HL-60 (cell line): Measurements from ENCODE around the gene MGME1.

Source experiments
- DNase-seq, 2 experiments: peaks; one replicate each; pipeline ENCODE4 v3.0.0-alpha.2; 2010 to 2020; ENCODE audit warnings: low read depth in 1 of 2, low spot score in 1 of 2
- H3K27ac ChIP-seq: fragments of 250-450 bp; sonication (Bioruptor Pico); replicated peaks from 2 replicates; pipeline ENCODE4 v1.5.1; 2020; ENCODE audit warnings: mild to moderate bottlenecking, moderate library complexity
- H3K27me3 ChIP-seq: fragments of 250-450 bp; sonication (Bioruptor Pico); 2 replicates; pipeline ENCODE4 v1.5.1; 2021; ENCODE audit warnings: mild to moderate bottlenecking, moderate library complexity; ENCODE audit not compliant: insufficient read depth, poor library complexity, severe bottlenecking
- H3K4me3 ChIP-seq: replicated peaks from 2 replicates; pipeline ENCODE4 v1.5.1; 2011; ENCODE audit warnings: mild to moderate bottlenecking, control low read depth, low read length; ENCODE audit not compliant: insufficient read depth
- GABPA ChIP-seq: IDR thresholded peaks from 2 replicates; pipeline ENCODE4 v1.6.1; 2012; ENCODE audit warnings: low read depth
- POLR2AphosphoS5 ChIP-seq: IDR thresholded peaks from 2 replicates; pipeline ENCODE4 v1.6.1; 2012; ENCODE audit warnings: low read depth
- SPI1 ChIP-seq: IDR thresholded peaks from 2 replicates; pipeline ENCODE4 v1.6.1; 2012; ENCODE audit warnings: low read depth, mild to moderate bottlenecking, borderline replicate concordance
- TF ChIP-seq, protein P1 (sequence below): IDR thresholded peaks from one replicate; pipeline ENCODE4 v1.5.1; 2011; ENCODE audit warnings: low read length, control low read depth, inconsistent platforms; ENCODE audit not compliant: insufficient read depth
- TF ChIP-seq, protein P2 (sequence below): IDR thresholded peaks from 2 replicates; pipeline ENCODE4 v1.6.1; 2012; ENCODE audit warnings: low read depth; ENCODE audit not compliant: insufficient replicate concordance

Gene MGME1

DNA sequence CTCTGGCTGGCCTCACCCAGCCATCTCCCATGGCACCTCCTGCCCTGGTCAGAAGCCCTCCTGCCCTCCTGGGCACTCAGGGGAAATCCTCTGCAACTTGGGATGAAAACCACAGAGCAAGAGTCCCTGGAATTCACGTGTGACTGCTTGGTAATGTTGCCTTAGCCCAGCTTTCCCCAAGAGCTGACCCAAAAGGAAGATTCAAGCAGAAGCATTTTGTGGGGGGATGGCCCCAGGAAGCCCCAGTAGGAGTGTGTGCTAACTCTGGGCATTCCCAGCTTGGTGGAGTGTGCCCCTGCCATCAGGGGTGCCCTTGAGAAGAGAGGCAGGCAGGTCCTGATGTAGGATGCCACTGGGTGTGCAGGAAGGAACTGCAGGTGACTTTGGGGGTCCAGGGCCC lies 35.7 kb upstream of the MGME1 start:
- H3K4me3 ChIP-seq: no peak overlapping the region
- H3K27me3 ChIP-seq: no peaks in the 10 kb centered on the region
- TF ChIP-seq POLR2AphosphoS5 (no peak), SPI1 (no peak), GABPA (no peak)
- TF ChIP-seq, protein P1, sequence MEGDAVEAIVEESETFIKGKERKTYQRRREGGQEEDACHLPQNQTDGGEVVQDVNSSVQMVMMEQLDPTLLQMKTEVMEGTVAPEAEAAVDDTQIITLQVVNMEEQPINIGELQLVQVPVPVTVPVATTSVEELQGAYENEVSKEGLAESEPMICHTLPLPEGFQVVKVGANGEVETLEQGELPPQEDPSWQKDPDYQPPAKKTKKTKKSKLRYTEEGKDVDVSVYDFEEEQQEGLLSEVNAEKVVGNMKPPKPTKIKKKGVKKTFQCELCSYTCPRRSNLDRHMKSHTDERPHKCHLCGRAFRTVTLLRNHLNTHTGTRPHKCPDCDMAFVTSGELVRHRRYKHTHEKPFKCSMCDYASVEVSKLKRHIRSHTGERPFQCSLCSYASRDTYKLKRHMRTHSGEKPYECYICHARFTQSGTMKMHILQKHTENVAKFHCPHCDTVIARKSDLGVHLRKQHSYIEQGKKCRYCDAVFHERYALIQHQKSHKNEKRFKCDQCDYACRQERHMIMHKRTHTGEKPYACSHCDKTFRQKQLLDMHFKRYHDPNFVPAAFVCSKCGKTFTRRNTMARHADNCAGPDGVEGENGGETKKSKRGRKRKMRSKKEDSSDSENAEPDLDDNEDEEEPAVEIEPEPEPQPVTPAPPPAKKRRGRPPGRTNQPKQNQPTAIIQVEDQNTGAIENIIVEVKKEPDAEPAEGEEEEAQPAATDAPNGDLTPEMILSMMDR: no peak
- TF ChIP-seq, protein P2, sequence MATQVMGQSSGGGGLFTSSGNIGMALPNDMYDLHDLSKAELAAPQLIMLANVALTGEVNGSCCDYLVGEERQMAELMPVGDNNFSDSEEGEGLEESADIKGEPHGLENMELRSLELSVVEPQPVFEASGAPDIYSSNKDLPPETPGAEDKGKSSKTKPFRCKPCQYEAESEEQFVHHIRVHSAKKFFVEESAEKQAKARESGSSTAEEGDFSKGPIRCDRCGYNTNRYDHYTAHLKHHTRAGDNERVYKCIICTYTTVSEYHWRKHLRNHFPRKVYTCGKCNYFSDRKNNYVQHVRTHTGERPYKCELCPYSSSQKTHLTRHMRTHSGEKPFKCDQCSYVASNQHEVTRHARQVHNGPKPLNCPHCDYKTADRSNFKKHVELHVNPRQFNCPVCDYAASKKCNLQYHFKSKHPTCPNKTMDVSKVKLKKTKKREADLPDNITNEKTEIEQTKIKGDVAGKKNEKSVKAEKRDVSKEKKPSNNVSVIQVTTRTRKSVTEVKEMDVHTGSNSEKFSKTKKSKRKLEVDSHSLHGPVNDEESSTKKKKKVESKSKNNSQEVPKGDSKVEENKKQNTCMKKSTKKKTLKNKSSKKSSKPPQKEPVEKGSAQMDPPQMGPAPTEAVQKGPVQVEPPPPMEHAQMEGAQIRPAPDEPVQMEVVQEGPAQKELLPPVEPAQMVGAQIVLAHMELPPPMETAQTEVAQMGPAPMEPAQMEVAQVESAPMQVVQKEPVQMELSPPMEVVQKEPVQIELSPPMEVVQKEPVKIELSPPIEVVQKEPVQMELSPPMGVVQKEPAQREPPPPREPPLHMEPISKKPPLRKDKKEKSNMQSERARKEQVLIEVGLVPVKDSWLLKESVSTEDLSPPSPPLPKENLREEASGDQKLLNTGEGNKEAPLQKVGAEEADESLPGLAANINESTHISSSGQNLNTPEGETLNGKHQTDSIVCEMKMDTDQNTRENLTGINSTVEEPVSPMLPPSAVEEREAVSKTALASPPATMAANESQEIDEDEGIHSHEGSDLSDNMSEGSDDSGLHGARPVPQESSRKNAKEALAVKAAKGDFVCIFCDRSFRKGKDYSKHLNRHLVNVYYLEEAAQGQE: no peak
- no peak for DNase-seq
- no peak overlapping the region for H3K27ac ChIP-seq

DNA sequence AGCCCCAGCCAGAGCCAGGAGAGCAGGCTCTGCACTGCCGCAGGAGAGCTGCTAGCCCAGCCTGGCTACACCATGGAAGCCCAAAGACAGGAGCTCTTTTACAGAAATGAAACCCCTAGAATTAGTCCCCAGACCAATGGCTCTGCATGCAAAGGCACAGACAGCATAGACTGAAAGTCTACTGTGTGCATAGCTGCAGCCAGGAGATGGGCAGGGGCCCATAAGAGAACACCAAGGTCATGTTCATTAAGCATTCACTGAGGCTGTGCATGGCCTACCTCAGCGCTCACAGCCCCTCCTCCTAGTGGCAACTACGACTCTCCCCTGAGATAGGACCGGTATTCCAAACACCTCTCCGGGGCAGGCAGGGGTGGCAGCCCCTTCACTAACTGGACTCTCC lies 35.1 kb upstream of the MGME1 start:
- Histone ChIP-seq H3K27ac (no peak overlapping the region), H3K4me3 (no peak overlapping the region), H3K27me3 (no peaks in the 10 kb centered on the region)
- TF ChIP-seq, protein P1: no peak
- no peak for TF ChIP-seq SPI1
- TF ChIP-seq, protein P2: no peak
- TF ChIP-seq GABPA: no peak
- no peak for TF ChIP-seq POLR2AphosphoS5
- DNase-seq: no peak

DNA sequence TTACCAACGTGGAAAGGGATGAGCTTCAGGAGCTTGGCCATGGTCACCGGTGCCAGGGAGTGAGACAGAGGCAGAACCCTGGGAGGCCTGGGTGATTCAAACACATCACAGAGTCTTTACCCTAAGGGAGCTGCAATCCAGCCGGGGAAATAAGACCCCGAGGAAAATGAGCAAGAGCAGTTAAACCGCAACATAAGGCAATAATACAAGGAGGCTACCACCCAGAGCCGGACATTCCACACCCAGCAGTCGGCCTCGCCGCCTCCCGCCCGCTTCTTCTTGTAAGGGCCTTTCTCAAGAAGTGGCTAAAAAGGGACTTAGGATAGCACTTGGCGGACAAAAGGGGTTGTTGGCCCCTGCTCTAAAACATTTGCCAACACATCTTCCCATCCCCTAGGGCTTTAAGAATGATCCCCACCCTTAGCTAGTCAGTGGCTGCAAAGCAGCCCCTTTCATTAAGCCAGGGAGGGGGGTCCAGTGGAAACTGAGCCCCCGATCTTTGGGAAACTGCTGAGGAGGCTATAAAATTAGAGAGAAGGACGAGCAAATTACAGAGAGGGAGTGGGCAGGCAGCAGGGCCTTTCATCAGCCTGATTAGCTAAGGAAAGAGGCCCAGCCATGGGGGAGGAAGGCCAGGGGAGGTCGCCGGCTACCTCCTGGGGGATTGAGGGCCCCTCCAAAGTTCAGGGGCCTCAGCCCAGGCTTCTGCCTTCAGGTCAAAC lies 34.5 kb upstream of the MGME1 start:
- Histone ChIP-seq H3K27ac (no peak overlapping the region), H3K4me3 (no peak overlapping the region), H3K27me3 (no peaks in the 10 kb centered on the region)
- TF ChIP-seq, protein P2: no peak
- TF ChIP-seq GABPA: no peak
- TF ChIP-seq SPI1: no peak
- TF ChIP-seq POLR2AphosphoS5: no peak
- TF ChIP-seq, protein P1: no peak
- no peak for DNase-seq
